ENCODE measurements around the gene MARCHF6.

DNA sequence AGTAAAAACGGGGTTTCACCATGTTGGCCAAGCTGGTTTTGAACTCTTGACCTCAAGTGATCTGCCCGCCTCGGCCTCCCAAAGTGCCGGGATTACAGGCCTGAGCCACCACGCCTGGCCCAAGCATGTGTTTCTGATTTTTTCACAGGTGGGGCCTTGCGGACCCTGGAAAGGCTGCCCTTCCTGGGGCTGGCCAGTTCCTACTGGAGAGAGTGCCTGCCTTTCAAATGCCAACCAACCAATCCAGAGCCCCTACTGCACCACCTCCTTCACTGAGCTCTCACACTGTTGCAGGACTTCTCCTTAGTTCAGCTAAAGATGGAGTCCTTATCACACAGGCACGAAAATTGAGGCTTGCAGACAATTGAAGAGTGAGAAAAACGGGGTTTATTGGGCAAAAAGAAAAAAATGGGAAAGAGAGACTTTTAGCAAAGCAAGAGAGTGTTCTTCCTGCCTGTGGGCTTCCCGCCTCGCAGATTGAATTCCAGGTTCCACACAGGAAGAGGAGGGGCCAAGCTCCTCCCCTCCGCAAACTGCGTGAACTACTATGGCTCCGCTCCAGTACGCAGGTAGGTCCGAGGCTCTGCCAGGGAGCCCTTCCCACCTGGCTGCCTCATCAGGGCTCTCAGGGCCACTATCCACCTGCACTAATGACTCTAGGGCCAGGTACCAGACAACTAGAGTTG, 37.5 kb upstream of the MARCHF6 start:
- no peak for TF ChIP-seq POLR2A (IDR thresholded peaks at IDR 0.05; ENCODE audit: low read depth, low read length)
- no peak for TF ChIP-seq POLR2AphosphoS5 (IDR thresholded peaks at IDR 0.05; ENCODE audit: low read depth, low read length)
- TF ChIP-seq TAF1 (IDR thresholded peaks at IDR 0.05; ENCODE audit: low read depth, low read length) = no peak
- TF ChIP-seq PAX5 (IDR thresholded peaks at IDR 0.05; ENCODE audit: insufficient read depth, low read length, severe bottlenecking) = no peak
- no peak for TF ChIP-seq SPI1 (IDR thresholded peaks at IDR 0.05; ENCODE audit: low read depth, low read length)
- TF ChIP-seq POU2F2 (IDR thresholded peaks at IDR 0.05; ENCODE audit: low read depth, low read length) = no peak

Measured in GM12891 (cell line).